GM18861 (cell line): ENCODE results near the gene EFNA2.

ENCODE experiments used
- ATAC-seq: cut with Tn5 transposase; IDR thresholded peaks from one replicate; pipeline ENCODE4 v1.9.1; 2021; ENCODE audit not compliant: unreplicated experiment

Gene EFNA2

GRCh38 chr19:1259876-1260748, 25.6 kb upstream of the EFNA2 start:
- no peak for ATAC-seq

- ATAC-seq, result peak; percentile 35
Observed at GRCh38 chr19:1260749-1261537, 24.7 kb upstream of the EFNA2 start.

- no peak for ATAC-seq
Observed at GRCh38 chr19:1261538-1261797, 24.2 kb upstream of the EFNA2 start.

- ATAC-seq, result no peak
Observed at GRCh38 chr19:1261798-1262622, 23.7 kb upstream of the EFNA2 start.

GRCh38 chr19:1262623-1263123, 23.0 kb upstream of the EFNA2 start:
- ATAC-seq, result no peak

GRCh38 chr19:1263188-1263587, 22.5 kb upstream of the EFNA2 start:
- no peak for ATAC-seq

- ATAC-seq, result peak; percentile 13
Observed at GRCh38 chr19:1264801-1265614, 20.7 kb upstream of the EFNA2 start.

GRCh38 chr19:1265615-1266128, 20.0 kb upstream of the EFNA2 start:
- no peak for ATAC-seq

GRCh38 chr19:1266129-1266915, 19.4 kb upstream of the EFNA2 start:
- ATAC-seq, result peak; percentile 25

GRCh38 chr19:1266916-1267476, 18.7 kb upstream of the EFNA2 start:
- peak; percentile 8 for ATAC-seq

- ATAC-seq, result no peak
Observed at GRCh38 chr19:1267477-1268225, 18.0 kb upstream of the EFNA2 start.

GRCh38 chr19:1268226-1269064, 17.2 kb upstream of the EFNA2 start:
- no peak for ATAC-seq

- ATAC-seq, result peak; percentile 26
Observed at GRCh38 chr19:1269065-1269477, 16.6 kb upstream of the EFNA2 start, which contains the start of gene CIRBP. CIRBP (plus strand) TSS chr19:1269332; CDS start chr19:1270934, 1,602 bp downstream.

- no peak for ATAC-seq
Observed at GRCh38 chr19:1269478-1270212, 16.0 kb upstream of the EFNA2 start.

- no peak for ATAC-seq
Observed at GRCh38 chr19:1270213-1270853, 15.3 kb upstream of the EFNA2 start.

- no peak for ATAC-seq
Observed at GRCh38 chr19:1270854-1271527, 14.7 kb upstream of the EFNA2 start.
